ENCODE results near the gene NMRK1. TPM values are rescaled to one million over a fixed set of nuclear protein-coding genes. Genes with fewer than 3 reads are reported as not detected.

NMRK1 gene
- total and polyA plus RNA-seq, 2 donors (not counting 3 experiments of a cell fraction or from before 2014, with no cell fraction given), result 24.3 to 32.6 TPM

DNA sequence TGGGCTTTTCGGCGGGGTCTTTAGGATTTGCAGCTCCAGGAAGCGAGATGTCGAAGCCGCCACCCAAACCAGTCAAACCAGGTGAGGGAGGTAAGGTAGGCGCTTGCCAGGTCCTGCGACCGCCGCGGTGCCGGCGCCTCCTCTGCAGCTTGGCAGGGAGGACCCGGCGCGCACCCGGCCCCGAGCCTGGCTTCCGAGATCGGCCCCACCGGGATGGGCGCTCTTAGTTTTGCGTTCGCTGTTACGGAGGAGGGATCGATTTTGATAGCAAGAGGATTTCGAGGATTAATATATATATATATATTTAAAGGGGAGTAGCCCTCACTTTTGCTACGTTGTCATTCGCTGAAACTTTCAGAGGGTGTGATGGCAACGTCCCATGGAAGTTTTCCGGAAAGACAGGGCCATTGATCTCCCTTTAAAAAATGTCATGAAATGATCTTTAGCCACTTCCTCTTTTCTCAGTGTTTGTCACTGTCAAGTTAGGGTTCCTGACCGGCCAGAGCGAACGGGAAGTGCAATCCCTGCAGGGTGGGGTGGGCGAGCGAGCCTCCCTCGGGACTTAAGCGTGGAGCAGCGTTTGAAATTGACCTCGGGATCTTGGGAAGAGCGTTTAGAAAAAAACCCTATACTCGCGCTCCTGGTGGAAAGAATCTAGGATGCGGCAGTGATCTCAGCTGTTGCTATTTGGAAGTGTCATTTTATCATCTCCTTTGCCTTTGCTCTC lies 854 bp upstream of the NMRK1 start:
- BruUV-seq (replicated peaks), result TSS peak; percentile 36
- Histone ChIP-seq H3K79me2 (ENCODE audit: control insufficient read depth, insufficient read depth, low read length) (peaks cover 49% of the 10 kb centered on the region), H3K4me2 (ENCODE audit: insufficient read depth, low read length) (peak overlapping the region; percentile 89), H3K4me3 (replicated peaks in 1 of 3; ENCODE audit: insufficient read depth in 1 of 3, low read depth in 1 of 3, low read length in 3 of 3) (peak overlapping the region; percentile 75 to 90 (median 79)), H3K27ac (ENCODE audit: insufficient read depth, low read depth, low read length) (peak overlapping the region; percentile 73), H4K20me1 (replicated peaks; ENCODE audit: control insufficient read depth, extremely low read depth, insufficient read depth, low read length) (peaks cover 2% of the 10 kb centered on the region), H2AFZ (ENCODE audit: low read depth, low read length) (peak overlapping the region; percentile 86), H3K9ac (replicated peaks; ENCODE audit: extremely low read depth, insufficient read depth, low read length) (peak overlapping the region; percentile 86), H3K4me1 (ENCODE audit: control insufficient read depth, extremely low read depth, insufficient read depth, low read length) (peaks cover 23% of the 10 kb centered on the region), H3K27me3 (ENCODE audit: control insufficient read depth in 2 of 2, insufficient read depth in 2 of 2, low read length in 2 of 2) (no peaks in the 10 kb centered on the region), H3K9me3 (replicated peaks; ENCODE audit: control insufficient read depth, insufficient read depth, low read length) (no peaks in the 10 kb centered on the region), H3K9me1 (replicated peaks; ENCODE audit: control insufficient read depth, extremely low read depth, insufficient read depth, low read length) (no peaks in the 10 kb centered on the region), H3K36me3 (ENCODE audit: control insufficient read depth in 2 of 2, extremely low read depth in 1 of 2, insufficient read depth in 2 of 2, low read length in 2 of 2) (no peaks in the 10 kb centered on the region)
- DNase-seq (ENCODE audit: low read depth, low spot score) (peak; percentile 54), FAIRE-seq (peak; percentile 74)
- intact Hi-C loops (cut with micrococcal nuclease) (loop anchor here (1.0 to 5.0 kb wide), 5 partner anchors 19 to 148 kb away; partner anchors contain the start of gene CARNMT1), dilution Hi-C loops (cut with MboI; ENCODE audit: extremely low pct_ligation_motif_present, low sequenced_read_pairs) (no loop called here)
- ChIA-PET POLR2A (interaction anchor here (0.5 to 2.0 kb wide), 3 partner anchors 19 to 81 kb away, joined by 4 to 11 read pairs (median 4); no protein-coding TSS in a partner anchor), CTCF (interaction anchor here (0.7 to 4.2 kb wide), 11 partner anchors 9 to 136 kb away, joined by 3 to 24 read pairs (median 4); partner anchors contain the start of gene C9orf40)
- TF ChIP-seq POLR2AphosphoS5 (IDR thresholded peaks at IDR 0.05; ENCODE audit: insufficient read depth, low read depth, low read length), result no peak
- TF ChIP-seq, protein P1, sequence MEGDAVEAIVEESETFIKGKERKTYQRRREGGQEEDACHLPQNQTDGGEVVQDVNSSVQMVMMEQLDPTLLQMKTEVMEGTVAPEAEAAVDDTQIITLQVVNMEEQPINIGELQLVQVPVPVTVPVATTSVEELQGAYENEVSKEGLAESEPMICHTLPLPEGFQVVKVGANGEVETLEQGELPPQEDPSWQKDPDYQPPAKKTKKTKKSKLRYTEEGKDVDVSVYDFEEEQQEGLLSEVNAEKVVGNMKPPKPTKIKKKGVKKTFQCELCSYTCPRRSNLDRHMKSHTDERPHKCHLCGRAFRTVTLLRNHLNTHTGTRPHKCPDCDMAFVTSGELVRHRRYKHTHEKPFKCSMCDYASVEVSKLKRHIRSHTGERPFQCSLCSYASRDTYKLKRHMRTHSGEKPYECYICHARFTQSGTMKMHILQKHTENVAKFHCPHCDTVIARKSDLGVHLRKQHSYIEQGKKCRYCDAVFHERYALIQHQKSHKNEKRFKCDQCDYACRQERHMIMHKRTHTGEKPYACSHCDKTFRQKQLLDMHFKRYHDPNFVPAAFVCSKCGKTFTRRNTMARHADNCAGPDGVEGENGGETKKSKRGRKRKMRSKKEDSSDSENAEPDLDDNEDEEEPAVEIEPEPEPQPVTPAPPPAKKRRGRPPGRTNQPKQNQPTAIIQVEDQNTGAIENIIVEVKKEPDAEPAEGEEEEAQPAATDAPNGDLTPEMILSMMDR (IDR thresholded peaks at IDR 0.05; ENCODE audit: extremely low read depth in 1 of 2, insufficient read depth in 1 of 2, low read depth in 1 of 2, low read length in 2 of 2), result peak in 1 of 2 donors; percentile 12

Data from endothelial cell of umbilical vein (primary cell).